ENCODE results near the gene SETD2.

DNA sequence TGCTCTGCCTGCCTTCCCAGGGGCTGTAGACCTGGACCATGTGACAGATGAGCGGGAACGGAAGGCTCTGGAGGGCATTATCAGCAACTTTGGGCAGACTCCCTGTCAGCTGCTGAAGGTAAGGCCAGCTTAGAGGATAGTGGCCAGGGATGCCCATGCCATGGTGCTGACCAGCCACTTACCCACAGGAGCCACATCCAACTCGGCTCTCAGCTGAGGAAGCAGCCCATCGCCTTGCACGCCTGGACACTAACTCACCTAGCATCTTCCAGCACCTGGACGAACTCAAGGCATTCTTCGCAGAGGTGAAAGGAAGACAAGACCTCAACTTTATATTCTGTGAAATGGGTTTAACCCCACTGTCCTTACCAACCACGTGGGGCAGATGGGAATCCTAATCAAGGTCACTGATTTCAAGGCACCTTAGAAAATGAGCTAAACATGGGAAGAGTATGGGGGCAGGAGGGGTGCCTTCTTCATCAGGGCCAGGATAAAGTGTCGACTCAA lies 157.7 kb downstream of the SETD2 start:
- TF ChIP-seq EZH2 (IDR thresholded peaks at IDR 0.05; ENCODE audit: borderline replicate concordance) (no peak), EZH2phosphoT487 (IDR thresholded peaks at IDR 0.05; ENCODE audit: low read depth, severe bottlenecking, unreplicated experiment) (no peak)
- TF ChIP-seq, protein P1, sequence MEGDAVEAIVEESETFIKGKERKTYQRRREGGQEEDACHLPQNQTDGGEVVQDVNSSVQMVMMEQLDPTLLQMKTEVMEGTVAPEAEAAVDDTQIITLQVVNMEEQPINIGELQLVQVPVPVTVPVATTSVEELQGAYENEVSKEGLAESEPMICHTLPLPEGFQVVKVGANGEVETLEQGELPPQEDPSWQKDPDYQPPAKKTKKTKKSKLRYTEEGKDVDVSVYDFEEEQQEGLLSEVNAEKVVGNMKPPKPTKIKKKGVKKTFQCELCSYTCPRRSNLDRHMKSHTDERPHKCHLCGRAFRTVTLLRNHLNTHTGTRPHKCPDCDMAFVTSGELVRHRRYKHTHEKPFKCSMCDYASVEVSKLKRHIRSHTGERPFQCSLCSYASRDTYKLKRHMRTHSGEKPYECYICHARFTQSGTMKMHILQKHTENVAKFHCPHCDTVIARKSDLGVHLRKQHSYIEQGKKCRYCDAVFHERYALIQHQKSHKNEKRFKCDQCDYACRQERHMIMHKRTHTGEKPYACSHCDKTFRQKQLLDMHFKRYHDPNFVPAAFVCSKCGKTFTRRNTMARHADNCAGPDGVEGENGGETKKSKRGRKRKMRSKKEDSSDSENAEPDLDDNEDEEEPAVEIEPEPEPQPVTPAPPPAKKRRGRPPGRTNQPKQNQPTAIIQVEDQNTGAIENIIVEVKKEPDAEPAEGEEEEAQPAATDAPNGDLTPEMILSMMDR (IDR thresholded peaks at IDR 0.05; ENCODE audit: poor library complexity): no peak
